NCI-H2107 treated with DMSO at 0.1 percent for 48 hours (cell line): ENCODE data around the gene SLC38A2.
"Not testable (repeated sequence)": the region's sequence is repeated elsewhere in the genome, so short reads cannot be mapped to it uniquely, and the experiment has no call there.

ENCODE experiments used
- DNase-seq: peaks from one replicate; lab custom pipeline; 2025; ENCODE audit not compliant: unreplicated experiment; lab: John Stamatoyannopoulos, UW

The SLC38A2 gene

GRCh38 chr12:46372544-46373300 lies at the start of gene SLC38A2:
Gene SLC38A2, minus strand, starts transcription at chr12:46372773. Its CDS starts 1,480 bp downstream, at chr12:46371293.
- peak; percentile 64 for DNase-seq

DNA sequence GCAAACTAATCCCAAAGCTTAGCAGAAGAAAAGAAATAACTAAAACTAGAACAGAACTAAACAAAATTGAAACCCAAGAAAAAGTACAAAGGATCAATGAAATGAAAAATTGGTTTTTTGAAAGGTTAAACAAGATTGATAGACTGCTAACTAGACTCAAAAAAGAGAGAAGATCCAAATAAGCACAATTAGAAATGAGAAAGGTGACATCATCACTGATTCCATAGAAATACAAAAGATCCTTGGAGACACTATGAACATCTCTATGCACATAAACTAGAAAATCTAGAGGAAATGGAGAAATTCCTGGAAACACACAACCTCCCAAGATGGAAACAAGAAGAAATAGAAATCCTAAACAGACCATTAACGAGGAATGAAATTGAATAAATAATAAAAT lies 47.1 kb upstream of the SLC38A2 start:
- no peak for DNase-seq

DNA sequence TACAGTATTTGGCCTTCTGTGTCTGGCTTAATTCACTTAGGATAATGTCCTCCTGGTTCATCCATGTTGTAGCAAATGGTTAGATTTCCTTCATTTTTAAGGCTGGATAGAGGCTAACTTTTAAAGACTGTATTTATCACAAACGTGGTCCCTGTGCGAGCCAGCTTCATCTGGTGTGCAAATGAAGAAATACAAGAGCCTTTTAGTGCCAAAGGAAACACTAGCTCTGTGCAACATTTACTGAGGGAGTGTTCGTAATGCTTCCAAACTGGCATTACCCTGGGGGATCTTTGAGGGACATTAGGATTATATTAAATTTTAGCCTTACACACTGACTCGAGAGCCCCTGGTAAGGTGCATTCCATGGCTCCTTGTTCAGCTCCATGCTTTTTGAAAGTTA lies 43.0 kb upstream of the SLC38A2 start:
- no peak for DNase-seq

- no peak for DNase-seq
Measured at GRCh38 chr12:46414591-46415268, 42.2 kb upstream of the SLC38A2 start.

DNA sequence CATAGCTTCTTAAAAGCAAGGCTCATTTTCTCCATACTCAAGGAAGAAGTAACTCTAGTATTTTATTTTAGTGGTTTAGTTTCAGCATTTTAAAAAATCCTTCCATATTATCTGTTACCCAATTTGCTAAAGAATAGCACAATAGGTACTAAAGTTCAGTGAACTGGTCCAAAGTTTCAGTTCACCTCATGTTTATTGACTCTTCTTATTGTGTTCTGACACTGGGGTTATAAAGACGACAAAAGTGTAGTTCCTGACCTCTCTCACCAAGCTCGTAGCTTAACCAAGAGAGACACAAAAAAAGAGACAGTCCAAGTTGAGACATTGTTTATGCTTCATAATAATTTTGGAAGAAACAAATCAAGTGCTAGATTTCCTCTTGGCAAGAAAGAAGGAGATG lies 40.8 kb upstream of the SLC38A2 start:
- DNase-seq, result no peak

DNA sequence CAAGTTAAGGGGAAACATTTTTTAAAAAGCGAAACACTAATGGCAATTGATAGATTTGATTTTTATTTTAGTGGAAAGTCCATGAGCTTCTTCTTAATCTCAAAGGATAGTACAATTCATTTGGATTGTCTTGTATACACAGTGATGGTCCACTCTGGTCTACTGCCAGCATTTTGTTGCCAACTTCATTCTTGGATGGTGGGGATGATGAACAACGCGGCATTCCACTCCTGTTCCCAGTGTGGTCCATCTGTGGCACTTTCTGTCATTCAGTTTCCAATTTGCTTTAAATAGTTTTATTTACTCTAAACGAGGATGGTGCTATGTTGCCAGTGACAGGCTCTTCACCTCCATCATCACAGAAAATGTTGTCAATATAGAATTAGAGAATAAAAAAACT lies 40.3 kb upstream of the SLC38A2 start:
- no peak for DNase-seq

- no peak for DNase-seq
Measured at GRCh38 chr12:46410495-46410894, 37.9 kb upstream of the SLC38A2 start.

GRCh38 chr12:46409974-46410373 lies 37.4 kb upstream of the SLC38A2 start:
- DNase-seq, result no peak

DNA sequence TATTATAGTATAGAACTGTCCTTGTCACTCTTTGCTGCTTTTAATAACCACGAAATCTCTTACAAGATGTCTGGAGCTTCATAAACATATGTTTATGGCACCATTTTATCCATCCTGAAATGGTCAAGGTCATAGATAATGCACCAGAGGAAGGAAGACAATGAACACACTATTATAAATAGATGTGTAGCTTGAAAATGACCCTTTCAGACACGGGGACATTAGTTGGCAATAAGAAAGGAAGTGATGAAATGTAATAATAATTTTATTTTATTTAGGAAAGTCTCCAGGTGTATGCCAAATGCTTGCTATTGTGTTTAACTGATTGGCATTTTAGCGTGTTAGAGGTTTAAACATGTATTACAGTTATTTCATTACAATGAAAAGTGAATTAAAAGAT lies 36.8 kb upstream of the SLC38A2 start:
- no peak for DNase-seq

DNA sequence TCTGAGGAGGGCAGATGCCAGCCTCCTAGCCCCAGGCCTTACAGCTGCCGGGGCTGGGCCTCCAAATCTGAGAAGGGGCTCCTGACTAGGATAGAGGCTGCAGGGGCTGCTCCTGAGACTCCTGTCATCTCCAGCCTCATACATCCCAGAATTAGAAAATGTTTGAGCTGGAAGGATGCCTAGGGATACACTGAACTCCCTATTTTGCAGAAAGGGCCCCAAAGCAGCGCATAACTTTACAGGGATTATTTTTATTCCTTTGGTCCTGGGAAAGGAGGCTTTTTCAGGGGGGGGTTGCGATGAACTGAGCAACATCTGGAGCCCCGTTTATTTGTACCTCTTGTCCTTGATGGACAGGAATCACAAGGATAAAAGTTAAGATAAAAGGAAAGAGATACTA lies 35.9 kb upstream of the SLC38A2 start:
- no peak for DNase-seq

DNA sequence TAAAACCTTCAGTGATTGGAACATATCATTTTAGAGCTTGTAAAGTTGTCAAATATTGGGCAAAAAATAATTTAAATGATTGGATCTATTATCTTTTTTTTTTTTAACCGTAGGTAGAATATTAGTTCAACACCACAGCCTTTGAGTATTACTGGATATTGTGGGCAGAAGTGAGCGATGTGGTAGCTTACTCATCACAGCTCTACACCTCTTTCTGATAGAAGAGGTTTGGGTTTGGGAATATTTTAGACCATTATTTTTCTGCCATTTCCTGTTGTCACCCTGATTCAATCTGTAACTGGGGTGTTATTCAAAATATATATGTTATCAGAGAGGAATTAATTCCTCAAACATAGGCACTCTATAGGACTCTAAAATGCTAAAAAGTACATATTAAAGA lies 34.8 kb upstream of the SLC38A2 start:
- no peak for DNase-seq

DNA sequence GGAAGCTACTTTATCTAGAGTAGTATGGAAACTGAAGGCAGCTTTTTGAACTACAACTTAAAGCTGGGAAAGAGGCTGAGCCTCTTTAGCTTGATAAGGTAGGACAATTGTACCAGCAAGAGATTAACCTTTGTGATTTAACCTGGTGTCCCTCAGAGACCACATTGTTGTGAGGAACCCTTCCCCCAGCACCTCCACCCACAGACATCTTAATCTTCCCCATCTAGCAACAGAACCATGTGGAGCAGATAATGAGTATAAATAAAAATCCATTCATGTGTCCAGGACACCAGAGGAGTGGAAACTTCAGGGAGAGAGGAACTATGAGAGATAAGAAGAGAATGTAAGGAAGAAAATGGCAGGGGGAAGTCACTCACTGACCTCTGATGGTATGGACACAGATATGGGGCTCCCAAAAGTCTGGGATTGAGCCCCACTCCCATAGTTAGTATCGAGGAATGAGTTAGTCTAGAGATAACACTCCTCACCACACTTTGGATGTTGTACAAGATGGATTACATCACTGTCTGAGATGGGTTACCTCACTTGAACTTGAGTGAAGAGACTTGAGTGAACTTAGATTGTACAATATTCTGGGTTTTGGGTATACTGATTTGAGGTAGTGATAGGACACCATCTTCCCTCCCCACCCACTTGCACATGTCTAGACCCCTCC lies 33.9 kb upstream of the SLC38A2 start:
- DNase-seq, result no peak

- no peak for DNase-seq
Measured at GRCh38 chr12:46404733-46405132, 32.2 kb upstream of the SLC38A2 start.

GRCh38 chr12:46404225-46404631 lies 31.7 kb upstream of the SLC38A2 start:
- no peak for DNase-seq

- DNase-seq, result no peak
Measured at GRCh38 chr12:46403719-46404070, 31.1 kb upstream of the SLC38A2 start.

- no peak for DNase-seq
Measured at GRCh38 chr12:46402941-46403718, 30.6 kb upstream of the SLC38A2 start.

- DNase-seq, result no peak
Measured at GRCh38 chr12:46402451-46402850, 29.9 kb upstream of the SLC38A2 start.

DNA sequence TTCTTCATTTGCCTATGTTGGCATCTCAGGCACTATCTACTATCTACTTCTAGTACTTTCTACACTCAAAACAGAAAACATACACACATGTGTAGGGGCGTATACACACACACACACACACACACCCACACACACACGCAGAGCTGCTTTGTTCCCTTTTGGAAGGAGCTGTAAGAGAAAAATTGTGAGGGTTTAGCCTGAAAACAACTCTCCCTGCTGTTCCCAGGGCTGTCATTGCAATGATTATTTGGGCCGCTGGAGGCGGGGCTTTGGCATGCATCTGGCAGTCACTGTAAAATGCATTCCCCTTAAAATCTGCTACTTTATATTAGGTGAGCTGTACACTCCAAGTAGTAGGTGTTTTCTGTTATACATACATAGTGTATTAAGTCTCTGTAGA lies 29.1 kb upstream of the SLC38A2 start:
- DNase-seq, result no peak

GRCh38 chr12:46400406-46400805 lies 27.8 kb upstream of the SLC38A2 start:
- no peak for DNase-seq

DNA sequence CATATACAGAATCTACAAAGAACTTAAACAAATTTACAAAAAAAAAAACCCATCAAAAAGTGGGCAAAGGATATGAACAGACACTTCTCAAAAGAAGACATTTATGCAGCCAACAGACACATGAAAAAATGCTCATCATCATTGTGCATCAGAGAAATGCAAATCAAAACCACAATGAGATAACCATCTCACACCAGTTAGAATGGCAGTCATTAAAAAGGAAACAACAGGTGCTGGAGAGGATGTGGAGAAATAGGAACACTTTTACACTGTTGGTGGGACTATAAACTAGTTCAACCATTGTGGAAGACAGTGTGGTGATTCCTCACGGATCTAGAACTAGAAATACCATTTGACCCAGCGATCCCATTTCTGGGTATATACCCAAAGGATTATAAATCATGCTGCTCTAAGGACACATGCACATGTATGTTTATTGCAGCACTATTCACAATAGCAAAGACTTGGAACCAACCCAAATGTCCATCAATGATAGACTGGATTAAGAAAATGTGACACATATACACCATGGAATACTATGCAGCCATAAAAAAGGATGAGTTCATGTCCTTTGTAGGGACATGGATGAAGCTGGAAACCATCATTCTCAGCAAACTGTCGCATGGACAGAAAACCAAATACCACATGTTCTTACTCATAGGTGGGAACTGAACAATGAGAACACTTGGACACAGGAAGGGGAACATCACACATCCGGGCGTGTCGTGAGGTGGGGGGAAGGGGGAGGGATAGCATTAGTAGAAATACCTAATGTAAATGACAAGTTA lies 27.1 kb upstream of the SLC38A2 start:
- not testable (repeated sequence) for DNase-seq

GRCh38 chr12:46396826-46397225 lies 24.3 kb upstream of the SLC38A2 start:
- no peak for DNase-seq
